ENCODE measurements around the gene CEP68. TPM values are rescaled to one million over a fixed set of nuclear protein-coding genes. Genes with fewer than 3 reads are reported as not detected.
"Not testable (repeated sequence)": the region's sequence is repeated elsewhere in the genome, so short reads cannot be mapped to it uniquely, and the experiment has no call there.

The CEP68 gene
- total and polyA plus RNA-seq, 5 donors = 8.6 to 19.3 (median 13.9) TPM

- DNase-seq (no peak), ATAC-seq (no peak)
- H3K4me3 ChIP-seq (ENCODE audit: low read length) = no peak overlapping the region
- H3K9me3 ChIP-seq (ENCODE audit: control insufficient read depth, low read length) = no peaks in the 10 kb centered on the region
- intact Hi-C loops (cut with DNase I) = no loop called here
- H3K27me3 ChIP-seq (ENCODE audit: control insufficient read depth, insufficient read depth) = no peaks in the 10 kb centered on the region
- no peak overlapping the region for H3K27ac ChIP-seq (ENCODE audit: low read length)
- H3K4me1 ChIP-seq (ENCODE audit: control insufficient read depth, insufficient read depth, low read length) = peaks cover 4% of the 10 kb centered on the region
Measured at GRCh38 chr2:65116645-65117044, 60.4 kb downstream of the CEP68 start.

DNA sequence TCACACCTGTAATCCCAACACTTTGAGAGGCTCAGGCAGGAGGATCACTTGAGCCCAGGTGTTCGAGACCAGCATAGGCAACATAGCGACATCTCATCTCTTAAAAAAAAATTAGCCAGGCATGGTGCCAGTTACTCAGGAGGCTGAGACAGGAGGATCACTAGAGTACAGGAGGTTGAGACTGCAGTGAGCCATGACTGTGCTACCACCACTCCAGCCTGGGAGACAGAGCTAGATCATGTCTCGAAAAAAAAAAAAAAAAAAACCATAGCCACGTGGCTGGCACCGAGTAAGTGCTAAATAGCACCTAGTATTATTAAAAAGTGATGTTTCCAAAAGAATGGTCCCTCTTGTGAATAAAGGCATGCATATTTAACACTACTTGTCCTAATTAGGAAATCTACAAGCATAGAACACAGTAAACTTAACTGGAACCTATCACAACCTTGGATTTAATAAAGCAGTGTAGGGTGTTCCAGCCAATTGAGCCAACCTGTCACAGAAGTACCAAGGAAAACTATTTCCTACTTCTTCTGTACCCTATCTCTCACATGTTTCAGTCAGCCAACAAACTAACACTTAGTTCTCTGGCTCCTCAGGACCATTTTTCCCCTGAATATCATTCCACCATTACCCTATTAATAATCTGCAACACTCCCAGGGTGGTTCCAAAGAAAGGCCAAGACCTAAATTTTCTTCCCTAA is 64.9 kb downstream of the CEP68 start:
- intact Hi-C loops (cut with DNase I) = loop anchor here in 1 of 4 donors (10.0 kb wide), 1 partner anchor 46 kb away; no protein-coding TSS in a partner anchor
- Histone ChIP-seq H3K4me1 (ENCODE audit: control insufficient read depth, insufficient read depth, low read length) (peaks cover 11% of the 10 kb centered on the region), H3K27me3 (ENCODE audit: control insufficient read depth, insufficient read depth) (no peaks in the 10 kb centered on the region), H3K4me3 (ENCODE audit: low read length) (no peak overlapping the region), H3K9me3 (ENCODE audit: control insufficient read depth, low read length) (no peaks in the 10 kb centered on the region), H3K27ac (ENCODE audit: low read length) (no peak overlapping the region)
- peak; percentile 4 to 15 for ATAC-seq
- no peak for DNase-seq
- 67% methylated on average over 5 of the region's 5 CpGs for WGBS

DNA sequence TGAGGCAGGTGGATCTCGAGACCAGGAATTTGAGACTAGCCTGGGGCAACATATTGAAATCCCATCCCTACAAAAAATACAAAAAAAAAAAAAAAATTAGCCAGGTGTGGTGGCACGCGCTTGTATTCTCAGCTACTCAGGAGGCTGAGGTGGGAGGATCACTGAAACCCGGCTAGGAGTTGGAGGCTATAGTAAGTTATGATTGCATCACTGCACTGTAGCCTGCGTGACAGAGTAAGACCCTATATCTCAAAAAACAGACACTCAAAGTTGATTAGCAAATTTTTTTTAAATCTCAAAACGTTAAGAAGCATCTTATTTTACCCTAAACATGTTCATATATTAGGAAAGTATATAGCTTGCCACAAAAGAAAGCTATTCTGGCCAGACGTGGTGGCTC is 66.1 kb downstream of the CEP68 start:
- ATAC-seq = no peak
- H3K9me3 ChIP-seq (ENCODE audit: control insufficient read depth, low read length) = no peaks in the 10 kb centered on the region
- peaks cover 13% of the 10 kb centered on the region for H3K4me1 ChIP-seq (ENCODE audit: control insufficient read depth, insufficient read depth, low read length)
- WGBS = 79% methylated on average over 7 of the region's 7 CpGs
- no peak for DNase-seq
- H3K27ac ChIP-seq (ENCODE audit: low read length) = no peak overlapping the region
- H3K4me3 ChIP-seq (ENCODE audit: low read length) = no peak overlapping the region
- intact Hi-C loops (cut with DNase I) = loop anchor here in 1 of 4 donors (10.0 kb wide), 1 partner anchor 48 kb away; no protein-coding TSS in a partner anchor
- H3K27me3 ChIP-seq (ENCODE audit: control insufficient read depth, insufficient read depth) = no peaks in the 10 kb centered on the region

DNA sequence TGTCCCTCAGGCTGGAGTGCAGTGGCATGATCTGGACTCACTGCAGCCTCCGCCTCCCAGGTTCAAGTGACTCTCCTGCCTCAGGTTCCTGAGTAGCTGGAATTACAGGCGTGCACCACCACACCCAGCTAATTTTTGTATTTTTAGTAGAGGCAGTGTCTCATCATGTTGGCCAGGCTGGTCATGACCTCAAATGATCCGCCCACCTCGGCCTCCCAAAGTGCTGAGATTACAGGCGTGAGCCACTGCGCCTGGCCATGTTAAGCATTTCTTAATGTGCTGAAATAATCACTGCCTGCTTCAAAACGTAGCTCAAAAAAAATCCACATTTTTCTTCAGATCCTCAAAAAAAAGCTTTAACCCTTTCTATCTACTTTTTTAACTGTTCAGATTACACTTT is 69.2 kb downstream of the CEP68 start:
- Histone ChIP-seq H3K4me1 (ENCODE audit: control insufficient read depth, insufficient read depth, low read length) (peaks cover 13% of the 10 kb centered on the region), H3K27ac (ENCODE audit: low read length) (peak overlapping the region; percentile 21)
- H3K9me3 ChIP-seq (ENCODE audit: control insufficient read depth, low read length); H3K27me3 ChIP-seq (ENCODE audit: control insufficient read depth, insufficient read depth); H3K4me3 ChIP-seq (ENCODE audit: low read length); ATAC-seq: not testable (repeated sequence)
- intact Hi-C loops (cut with DNase I) = loop anchor here in 1 of 4 donors (10.0 kb wide), 1 partner anchor 51 kb away; no protein-coding TSS in a partner anchor
- 53% methylated on average over 7 of the region's 7 CpGs for WGBS
- peak; percentile 63 to 78 (median 63) for DNase-seq

GRCh38 chr2:65128297-65129190 is 72.3 kb downstream of the CEP68 start:
- intact Hi-C loops (cut with DNase I) = loop anchor here in 1 of 4 donors (10.0 kb wide), 1 partner anchor 54 kb away; no protein-coding TSS in a partner anchor
- Histone ChIP-seq H3K27ac (ENCODE audit: low read length) (peak overlapping the region; percentile 80), H3K4me1 (ENCODE audit: control insufficient read depth, insufficient read depth, low read length) (peaks cover 8% of the 10 kb centered on the region), H3K27me3 (ENCODE audit: control insufficient read depth, insufficient read depth) (no peaks in the 10 kb centered on the region), H3K4me3 (ENCODE audit: low read length) (peak overlapping the region; percentile 95), H3K9me3 (ENCODE audit: control insufficient read depth, low read length) (no peaks in the 10 kb centered on the region)
- WGBS = 11% methylated on average over 8 of the region's 8 CpGs
- no peak for ATAC-seq
- DNase-seq = no peak

DNA sequence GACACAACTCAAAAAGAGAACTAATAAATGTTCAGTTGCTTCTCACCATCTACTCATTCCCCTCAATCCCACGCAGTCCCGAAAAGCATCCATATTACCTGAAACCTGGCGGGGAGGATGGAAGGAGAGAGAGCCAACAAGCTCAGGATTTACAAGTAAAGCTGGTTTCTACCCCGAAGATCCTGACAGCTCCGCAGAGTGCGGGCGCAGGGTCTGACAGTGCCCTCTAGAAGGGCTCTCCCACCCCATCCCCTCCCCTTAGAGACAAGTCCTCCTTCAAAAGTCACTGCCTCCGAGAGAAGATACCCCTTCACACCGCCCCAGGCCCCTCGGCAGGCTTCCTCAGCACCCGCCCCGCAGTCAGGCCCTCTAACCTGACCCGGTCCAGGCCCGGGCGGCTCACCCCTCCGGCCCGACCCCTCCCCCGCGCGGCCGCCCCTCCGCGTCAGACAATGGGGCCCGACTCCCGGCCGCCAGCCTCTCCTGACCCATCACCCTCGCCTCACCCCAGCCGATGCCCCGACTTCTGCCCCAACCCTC is 73.1 kb downstream of the CEP68 start:
- DNase-seq = peak; percentile 59 to 87 (median 84)
- Histone ChIP-seq H3K4me1 (ENCODE audit: control insufficient read depth, insufficient read depth, low read length) (peaks cover 4% of the 10 kb centered on the region), H3K9me3 (ENCODE audit: control insufficient read depth, low read length) (no peaks in the 10 kb centered on the region), H3K27ac (ENCODE audit: low read length) (peak overlapping the region; percentile 98), H3K27me3 (ENCODE audit: control insufficient read depth, insufficient read depth) (no peaks in the 10 kb centered on the region), H3K4me3 (ENCODE audit: low read length) (peak overlapping the region; percentile 95)
- peak; percentile 23 to 49 for ATAC-seq
- WGBS = 1% methylated on average over 29 of the region's 29 CpGs
- intact Hi-C loops (cut with DNase I) = loop anchor here in 1 of 4 donors (10.0 kb wide), 1 partner anchor 55 kb away; no protein-coding TSS in a partner anchor

GRCh38 chr2:65129826-65130663 is 73.8 kb downstream of the CEP68 start, which contains the start of gene RAB1A:
RAB1A (minus strand) TSS chr2:65130106; CDS start chr2:65129915, 191 bp downstream.
- ATAC-seq (peak; percentile 97 to 98), DNase-seq (peak; percentile 100)
- no peaks in the 10 kb centered on the region for H3K9me3 ChIP-seq (ENCODE audit: control insufficient read depth, low read length)
- no peaks in the 10 kb centered on the region for H3K27me3 ChIP-seq (ENCODE audit: control insufficient read depth, insufficient read depth)
- WGBS = under 1% methylated on average over 76 of the region's 76 CpGs
- peaks cover 2% of the 10 kb centered on the region for H3K4me1 ChIP-seq (ENCODE audit: control insufficient read depth, insufficient read depth, low read length)
- peak within 1 kb of the TSS; percentile 95 for H3K4me3 ChIP-seq (ENCODE audit: low read length)
- intact Hi-C loops (cut with DNase I) = loop anchor here in 1 of 4 donors (10.0 kb wide), 1 partner anchor 55 kb away; no protein-coding TSS in a partner anchor
- peak within 1 kb of the TSS; percentile 98 for H3K27ac ChIP-seq (ENCODE audit: low read length)

- H3K27ac ChIP-seq (ENCODE audit: low read length) = peak overlapping the region; percentile 74
- H3K4me1 ChIP-seq (ENCODE audit: control insufficient read depth, insufficient read depth, low read length) = peaks cover 2% of the 10 kb centered on the region
- ATAC-seq (peak; percentile 65 to 68), DNase-seq (no peak)
- H3K4me3 ChIP-seq (ENCODE audit: low read length) = peak overlapping the region; percentile 85
- no peaks in the 10 kb centered on the region for H3K27me3 ChIP-seq (ENCODE audit: control insufficient read depth, insufficient read depth)
- WGBS = 16% methylated on average over 19 of the region's 19 CpGs
- no peaks in the 10 kb centered on the region for H3K9me3 ChIP-seq (ENCODE audit: control insufficient read depth, low read length)
- intact Hi-C loops (cut with DNase I) = no loop called here
Measured at GRCh38 chr2:65130664-65131175, 74.5 kb downstream of the CEP68 start.

DNA sequence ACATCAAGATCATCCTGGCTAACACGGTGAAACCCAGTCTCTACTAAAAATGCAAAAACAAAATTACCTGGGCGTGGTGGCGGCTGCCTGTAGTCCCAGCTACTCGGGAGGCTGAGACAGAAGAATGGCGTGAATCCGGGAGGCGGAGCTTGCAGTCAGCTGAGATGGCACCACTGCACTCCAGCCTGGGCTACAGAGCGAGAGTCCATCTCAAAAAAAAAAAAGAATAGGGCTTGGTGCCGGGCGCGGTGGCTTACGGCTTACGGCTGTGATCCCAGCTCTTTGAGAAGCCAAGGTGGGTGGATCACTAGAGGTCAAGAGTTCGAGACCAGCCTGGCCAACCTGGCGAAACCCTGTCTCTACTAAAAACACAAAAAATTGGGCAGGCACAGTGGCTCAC is 76.7 kb downstream of the CEP68 start:
- H3K27ac ChIP-seq (ENCODE audit: low read length); ATAC-seq; intact Hi-C loops (cut with DNase I); H3K27me3 ChIP-seq (ENCODE audit: control insufficient read depth, insufficient read depth); H3K4me1 ChIP-seq (ENCODE audit: control insufficient read depth, insufficient read depth, low read length); H3K4me3 ChIP-seq (ENCODE audit: low read length); H3K9me3 ChIP-seq (ENCODE audit: control insufficient read depth, low read length): not testable (repeated sequence)
- DNase-seq = peak in 1 of 3 donors; percentile 51
- 91% methylated on average over 15 of the region's 15 CpGs for WGBS

DNA sequence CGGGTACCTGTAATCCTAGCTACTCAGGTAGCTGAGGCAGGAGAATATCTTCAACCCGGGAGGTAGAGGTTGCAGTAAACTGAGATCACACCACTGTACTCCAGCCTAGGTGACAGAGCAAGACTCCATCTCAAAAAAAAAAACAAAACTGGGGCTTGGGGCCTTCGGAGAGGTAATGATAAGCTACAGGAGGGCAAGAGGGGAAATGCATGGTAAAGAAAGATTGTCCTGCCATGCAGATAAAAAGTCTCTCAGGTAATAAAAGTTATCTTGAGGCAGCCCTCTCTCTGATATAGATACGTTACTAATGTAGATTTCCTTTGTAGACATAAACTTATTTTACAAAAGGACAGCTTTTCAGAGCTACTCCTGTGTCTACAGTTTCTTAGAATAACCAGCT is 77.4 kb downstream of the CEP68 start:
- intact Hi-C loops (cut with DNase I) = no loop called here
- no peaks in the 10 kb centered on the region for H3K9me3 ChIP-seq (ENCODE audit: control insufficient read depth, low read length)
- 71% methylated on average over 4 of the region's 4 CpGs for WGBS

More for the DNA sequence above, 77.4 kb downstream of the CEP68 start:
- DNase-seq (no peak), ATAC-seq (no peak)
- Histone ChIP-seq H3K27me3 (ENCODE audit: control insufficient read depth, insufficient read depth) (no peaks in the 10 kb centered on the region), H3K4me1 (ENCODE audit: control insufficient read depth, insufficient read depth, low read length) (no peaks in the 10 kb centered on the region), H3K4me3 (ENCODE audit: low read length) (no peak overlapping the region), H3K27ac (ENCODE audit: low read length) (no peak overlapping the region)
